SIG-M5 (cell line): ENCODE results near the gene HOXC6.

Experiments
- DNase-seq: peaks from one replicate; lab custom pipeline; 2025; lab: John Stamatoyannopoulos, UW

Gene HOXC6

GRCh38 chr12:54002278-54002914 lies 25.8 kb upstream of the HOXC6 start:
- no peak for DNase-seq

GRCh38 chr12:54002915-54003389 lies 25.3 kb upstream of the HOXC6 start:
- no peak for DNase-seq

GRCh38 chr12:54003625-54004024 lies 24.6 kb upstream of the HOXC6 start:
- DNase-seq = no peak

GRCh38 chr12:54004063-54004840 lies 24.0 kb upstream of the HOXC6 start:
- no peak for DNase-seq

- no peak for DNase-seq
Measured at GRCh38 chr12:54004841-54005530, 23.3 kb upstream of the HOXC6 start.

GRCh38 chr12:54005531-54005852 lies 22.7 kb upstream of the HOXC6 start:
- DNase-seq = no peak

GRCh38 chr12:54005853-54006558 lies 22.2 kb upstream of the HOXC6 start:
- no peak for DNase-seq

- DNase-seq = no peak
Measured at GRCh38 chr12:54006559-54007220, 21.6 kb upstream of the HOXC6 start.

- DNase-seq = no peak
Measured at GRCh38 chr12:54007538-54008259, 20.5 kb upstream of the HOXC6 start.

- DNase-seq = no peak
Measured at GRCh38 chr12:54008260-54008552, 20.0 kb upstream of the HOXC6 start.

- no peak for DNase-seq
Measured at GRCh38 chr12:54009171-54010052, 18.8 kb upstream of the HOXC6 start.

- no peak for DNase-seq
Measured at GRCh38 chr12:54010053-54010971, 17.9 kb upstream of the HOXC6 start.

GRCh38 chr12:54010972-54011664 lies 17.1 kb upstream of the HOXC6 start:
- DNase-seq = no peak

GRCh38 chr12:54011665-54012532 lies 16.3 kb upstream of the HOXC6 start:
- no peak for DNase-seq

GRCh38 chr12:54012631-54013409 lies 15.4 kb upstream of the HOXC6 start:
- no peak for DNase-seq

- DNase-seq = no peak
Measured at GRCh38 chr12:54014377-54015017, 13.7 kb upstream of the HOXC6 start.
